CD4-positive, alpha-beta memory T cell (primary cell): Measurements from ENCODE around the gene PIK3R4. TPM values are rescaled to one million over a fixed set of nuclear protein-coding genes. Genes with fewer than 3 reads are reported as not detected.

Experiments used
- CTCF ChIA-PET: fragments of 350-600 bp; sonication (Branson Sonifier 250); formaldehyde crosslinking; loops from one replicate; lab custom pipeline; 2021; ENCODE audit warnings: inconsistent platforms; ENCODE audit not compliant: partially characterized antibody; lab: Charles Lee
- POLR2A ChIA-PET: fragments of 350-600 bp; sonication (Branson Sonifier 250); formaldehyde crosslinking; loops from one replicate; lab custom pipeline; 2021; ENCODE audit not compliant: partially characterized antibody; lab: Charles Lee
- DNase-seq, 5 donors: peaks; one replicate each; pipeline versions ENCODE4 v3.0.0 to v3.0.0-alpha.2; 2020 to 2022; ENCODE audit warnings: mixed read lengths in 1 of 5
- H3K27ac ChIP-seq: one replicate; pipeline ENCODE4 v1.7.0; 2013; ENCODE audit warnings: low read depth, low read length
- H3K27me3 ChIP-seq: 2 replicates; pipeline ENCODE4 v1.7.0; 2013; ENCODE audit warnings: mild to moderate bottlenecking, low read length, moderate library complexity; ENCODE audit not compliant: insufficient read depth
- H3K36me3 ChIP-seq: 2 replicates; pipeline ENCODE4 v1.7.0; 2013; ENCODE audit warnings: mild to moderate bottlenecking, low read length, moderate library complexity; ENCODE audit not compliant: insufficient read depth
- H3K4me1 ChIP-seq: 2 replicates; pipeline ENCODE4 v1.7.0; 2013; ENCODE audit warnings: mild to moderate bottlenecking, low read length, moderate library complexity; ENCODE audit not compliant: insufficient read depth
- H3K4me3 ChIP-seq, 2 donors: one replicate each; pipeline ENCODE4 v1.7.0; 2013; ENCODE audit warnings: low read length in 2 of 2, mild to moderate bottlenecking in 1 of 2
- H3K9me3 ChIP-seq, 2 donors: one replicate each; pipeline ENCODE4 v1.7.0; 2013; ENCODE audit warnings: low read length in 2 of 2, control low read depth in 1 of 2; ENCODE audit not compliant: control insufficient read depth in 1 of 2
- H3K27ac Mint-ChIP-seq, 7 donors: one replicate each; pipeline ENCODE4 v1.8.0; 2020 to 2021; ENCODE audit warnings: mixed read lengths in 7 of 7, mild to moderate bottlenecking in 6 of 7, inconsistent platforms in 3 of 7, moderate library complexity in 3 of 7
- H3K27me3 Mint-ChIP-seq, 2 donors: one replicate each; pipeline ENCODE4 v1.8.0; 2020 to 2021; ENCODE audit warnings: mixed read lengths in 2 of 2
- H3K36me3 Mint-ChIP-seq, 2 donors: one replicate each; pipeline ENCODE4 v1.8.0; 2020 to 2021; ENCODE audit warnings: mixed read lengths in 2 of 2, inconsistent platforms in 1 of 2, mild to moderate bottlenecking in 1 of 2
- H3K4me1 Mint-ChIP-seq, 4 donors: one replicate each; pipeline ENCODE4 v1.8.0; 2020 to 2021; ENCODE audit warnings: mixed read lengths in 4 of 4, mild to moderate bottlenecking in 1 of 4
- H3K4me3 Mint-ChIP-seq, 8 donors: one replicate each; pipeline ENCODE4 v1.8.0; 2020 to 2021; ENCODE audit warnings: mixed read lengths in 8 of 8, mild to moderate bottlenecking in 7 of 8, moderate library complexity in 6 of 8, inconsistent platforms in 3 of 8
- H3K9me3 Mint-ChIP-seq, 8 donors: one replicate each; pipeline ENCODE4 v1.8.0; 2020 to 2021; ENCODE audit warnings: mixed read lengths in 8 of 8, mild to moderate bottlenecking in 5 of 8, inconsistent platforms in 3 of 8, moderate library complexity in 1 of 8
- intact Hi-C: fragments of 100-400 bp; cut with micrococcal nuclease; formaldehyde crosslinking; loops from one replicate; pipeline ENCODE4 v1.15.1; 2023
- polyA plus RNA-seq, 2 donors: library from polyadenylated mRNA; unstranded; fragments of 300-500 nt; fragmentation: Illumina TruSeq; gene quantifications; one replicate each; pipeline ENCODE4 v1.2.3, GENCODE V29; 2021
- total RNA-seq, 2 experiments: library from RNA; stranded (reverse); gene quantifications; one replicate each; pipeline ENCODE4 v1.2.3, GENCODE V29; 2021

PIK3R4 gene
- total and polyA plus RNA-seq, 4 experiments from 2014 or later: 18.7 to 33.2 (median 31.0) TPM

DNA sequence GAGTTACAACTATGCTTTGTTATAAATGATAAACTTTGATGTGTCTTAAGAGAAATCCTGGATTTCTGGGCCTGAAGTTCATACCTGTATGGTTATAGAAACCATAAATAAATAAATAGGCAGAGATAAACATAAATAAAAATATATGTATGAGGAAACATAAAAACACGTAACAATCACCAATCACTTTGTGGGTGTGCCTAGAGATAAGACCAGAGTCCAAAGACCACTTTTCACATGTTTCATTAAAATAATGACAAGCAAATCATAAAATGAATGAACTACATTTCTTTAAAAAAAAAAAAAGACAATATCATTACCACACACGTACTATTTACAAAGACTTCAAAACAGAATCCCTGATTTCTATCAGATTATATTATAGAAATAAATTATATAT, 14.1 kb downstream of the PIK3R4 start:
- Histone ChIP-seq H3K27ac (no peak overlapping the region), H3K4me1 (no peaks in the 10 kb centered on the region), H3K36me3 (peaks cover 6% of the 10 kb centered on the region), H3K4me3 (no peak overlapping the region), H3K9me3 (no peaks in the 10 kb centered on the region), H3K27me3 (no peaks in the 10 kb centered on the region)
- H3K27ac Mint-ChIP-seq: no peak overlapping the region
- H3K4me3 Mint-ChIP-seq: no peak overlapping the region
- ChIA-PET CTCF (interaction anchor here (1.0 kb wide), 1 partner anchor 14 kb away, joined by 3 read pairs; the partner anchor contains the start of gene PIK3R4), POLR2A (no interaction called here)
- intact Hi-C loops: no loop called here
- H3K9me3 Mint-ChIP-seq: peaks cover 0 to 1% (median 0%) of the 10 kb centered on the region in 8 donors
- H3K27me3 Mint-ChIP-seq: no peaks in the 10 kb centered on the region
- H3K4me1 Mint-ChIP-seq: peaks cover 6 to 13% (median 11%) of the 10 kb centered on the region in 4 donors
- DNase-seq: no peak
- H3K36me3 Mint-ChIP-seq: peaks cover 44 to 50% of the 10 kb centered on the region in 2 donors

DNA sequence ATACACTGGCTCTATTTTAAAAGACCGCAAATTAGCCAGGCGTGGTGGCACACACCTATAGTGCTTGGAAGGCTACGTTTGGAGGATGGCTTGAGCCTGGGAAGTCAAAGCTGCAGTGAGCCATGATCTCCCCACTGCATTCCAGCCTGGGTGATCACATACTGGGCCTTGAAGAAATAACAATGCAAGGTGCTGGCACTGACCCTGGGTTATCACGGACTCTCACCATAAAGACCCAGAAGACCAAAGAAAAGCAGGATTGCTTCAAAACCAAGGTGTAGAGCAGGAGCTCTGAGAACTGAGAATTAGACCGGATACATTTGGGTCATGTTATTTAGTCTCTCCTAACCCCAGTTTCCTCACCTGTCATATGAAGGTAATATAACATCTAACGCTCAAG, 14.8 kb downstream of the PIK3R4 start:
- Mint-ChIP-seq H3K9me3 (peaks cover 0 to 1% (median 0%) of the 10 kb centered on the region in 8 donors), H3K27ac (peak overlapping the region in 1 of 7 donors; percentile 1), H3K4me3 (no peak overlapping the region), H3K27me3 (no peaks in the 10 kb centered on the region), H3K36me3 (peaks cover 39 to 52% of the 10 kb centered on the region in 2 donors), H3K4me1 (peaks cover 2 to 10% (median 9%) of the 10 kb centered on the region in 4 donors)
- DNase-seq: no peak
- ChIA-PET POLR2A (no interaction called here), CTCF (interaction anchor here (1.0 kb wide), 1 partner anchor 15 kb away, joined by 3 read pairs; the partner anchor contains the start of gene PIK3R4)
- H3K27me3 ChIP-seq: no peaks in the 10 kb centered on the region
- H3K27ac ChIP-seq: no peak overlapping the region
- peaks cover 6% of the 10 kb centered on the region for H3K36me3 ChIP-seq
- H3K4me3 ChIP-seq: no peak overlapping the region
- no peaks in the 10 kb centered on the region for H3K9me3 ChIP-seq
- H3K4me1 ChIP-seq: no peaks in the 10 kb centered on the region
- intact Hi-C loops: no loop called here

DNA sequence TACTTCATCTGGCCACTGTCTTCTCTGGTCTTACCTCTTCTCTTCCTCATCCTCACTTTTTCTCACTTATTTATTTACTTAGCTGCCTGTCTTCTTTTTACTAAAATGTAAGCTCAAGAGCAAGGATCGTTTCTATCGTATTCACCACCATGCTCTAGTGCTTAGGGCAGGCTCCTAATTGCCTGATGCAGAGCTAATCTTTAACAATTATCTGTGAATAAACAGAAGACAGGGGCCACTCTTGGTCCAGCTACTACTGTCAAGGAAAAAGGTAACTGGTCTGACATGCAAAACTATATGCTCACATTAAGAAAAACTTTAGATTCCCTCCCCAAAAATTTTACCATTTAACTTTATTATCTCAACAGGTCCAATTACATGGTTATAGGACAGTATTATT, 17.5 kb downstream of the PIK3R4 start:
- peak overlapping the region in 5 of 7 donors; percentile 22 to 86 (median 70) for H3K27ac Mint-ChIP-seq
- Histone ChIP-seq H3K4me1 (no peaks in the 10 kb centered on the region), H3K27me3 (no peaks in the 10 kb centered on the region), H3K27ac (no peak overlapping the region), H3K36me3 (peaks cover 6% of the 10 kb centered on the region), H3K9me3 (no peaks in the 10 kb centered on the region), H3K4me3 (no peak overlapping the region)
- ChIA-PET CTCF (interaction anchor here (1.2 kb wide), 1 partner anchor 31 kb away, joined by 7 read pairs; no protein-coding TSS in a partner anchor), POLR2A (no interaction called here)
- H3K27me3 Mint-ChIP-seq: no peaks in the 10 kb centered on the region
- H3K4me1 Mint-ChIP-seq: peaks cover 0 to 6% (median 5%) of the 10 kb centered on the region in 4 donors
- H3K4me3 Mint-ChIP-seq: no peak overlapping the region
- H3K9me3 Mint-ChIP-seq: no peaks in the 10 kb centered on the region
- intact Hi-C loops: no loop called here
- H3K36me3 Mint-ChIP-seq: peaks cover 30 to 36% of the 10 kb centered on the region in 2 donors
- no peak for DNase-seq

DNA sequence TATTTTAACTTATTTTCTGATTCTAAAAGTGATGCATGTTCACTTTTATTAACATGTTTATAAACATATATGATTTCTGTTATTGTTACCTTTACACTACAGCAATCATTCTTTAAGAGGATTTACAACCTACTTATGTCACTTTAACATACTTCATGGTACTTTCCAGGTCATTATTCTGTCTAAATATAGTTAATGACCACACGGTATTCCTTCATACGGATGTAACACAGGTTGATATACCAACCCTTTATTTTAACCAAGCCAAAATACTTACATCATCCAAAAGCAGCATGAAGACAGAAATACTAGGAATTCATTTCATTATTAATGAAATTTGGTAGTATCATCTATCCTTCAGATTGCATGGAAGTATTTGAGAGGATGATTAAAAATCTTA, 18.6 kb downstream of the PIK3R4 start:
- Histone ChIP-seq H3K4me3 (no peak overlapping the region), H3K27ac (no peak overlapping the region), H3K4me1 (no peaks in the 10 kb centered on the region), H3K27me3 (no peaks in the 10 kb centered on the region), H3K36me3 (peaks cover 5% of the 10 kb centered on the region), H3K9me3 (no peaks in the 10 kb centered on the region)
- no peaks in the 10 kb centered on the region for H3K27me3 Mint-ChIP-seq
- H3K27ac Mint-ChIP-seq: peak overlapping the region in 1 of 7 donors; percentile 78
- H3K4me3 Mint-ChIP-seq: no peak overlapping the region
- intact Hi-C loops: no loop called here
- no peak for DNase-seq
- no peaks in the 10 kb centered on the region for H3K9me3 Mint-ChIP-seq
- CTCF ChIA-PET: no interaction called here
- peaks cover 0 to 8% (median 5%) of the 10 kb centered on the region in 4 donors for H3K4me1 Mint-ChIP-seq
- POLR2A ChIA-PET: no interaction called here
- H3K36me3 Mint-ChIP-seq: peaks cover 31% of the 10 kb centered on the region in 2 donors

DNA sequence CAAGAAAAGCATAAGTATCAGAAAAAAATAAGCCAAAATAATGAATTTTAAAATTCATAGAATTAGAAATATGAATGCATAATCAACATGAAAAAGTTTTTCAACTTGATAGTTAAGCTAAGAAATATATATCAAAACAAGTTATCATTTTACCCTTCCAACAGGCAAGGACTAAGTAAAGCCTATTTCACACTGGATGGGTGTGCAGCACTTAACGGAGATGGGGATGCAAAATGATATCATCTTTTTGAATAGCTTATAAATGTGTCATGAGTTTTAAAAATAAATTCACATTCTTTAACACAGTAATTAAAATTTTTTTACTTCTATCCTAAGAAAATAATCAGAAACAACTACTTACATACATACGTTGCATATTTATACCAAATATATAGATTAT, 20.9 kb downstream of the PIK3R4 start:
- H3K4me1 ChIP-seq: no peaks in the 10 kb centered on the region
- POLR2A ChIA-PET: no interaction called here

DNA sequence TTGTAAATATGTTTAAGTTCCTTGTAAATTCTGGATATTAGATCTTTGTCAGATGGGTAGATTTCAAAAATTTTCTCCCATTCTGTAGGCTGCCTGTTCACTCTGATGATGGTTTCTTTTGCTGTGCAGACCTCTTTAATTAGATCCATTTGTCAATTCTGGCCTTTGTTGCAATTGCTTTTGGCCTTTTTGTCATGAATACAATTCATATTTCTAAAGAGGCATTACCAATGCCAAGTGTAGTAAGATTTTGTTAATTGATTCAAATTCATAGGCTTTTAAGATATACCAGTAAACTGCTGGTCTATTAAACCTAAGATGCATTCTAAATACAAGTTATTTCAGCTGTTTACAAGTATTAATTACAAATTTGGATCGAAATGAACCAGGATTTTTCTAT, 31.0 kb downstream of the PIK3R4 start:
- Histone ChIP-seq H3K4me3 (no peak overlapping the region), H3K36me3 (peaks cover 12% of the 10 kb centered on the region), H3K9me3 (no peaks in the 10 kb centered on the region), H3K27ac (no peak overlapping the region), H3K27me3 (no peaks in the 10 kb centered on the region), H3K4me1 (no peaks in the 10 kb centered on the region)
- POLR2A ChIA-PET: no interaction called here
- Mint-ChIP-seq H3K9me3 (peaks cover 0 to 3% (median 0%) of the 10 kb centered on the region in 8 donors), H3K4me3 (no peak overlapping the region), H3K27ac (no peak overlapping the region), H3K27me3 (no peaks in the 10 kb centered on the region), H3K36me3 (peaks cover 56 to 66% of the 10 kb centered on the region in 2 donors), H3K4me1 (peaks cover 0 to 9% (median 2%) of the 10 kb centered on the region in 4 donors)
- no peak for DNase-seq
- intact Hi-C loops: no loop called here
- CTCF ChIA-PET: no interaction called here

More for the DNA sequence above, 20.9 kb downstream of the PIK3R4 start:
- DNase-seq: no peak
- Mint-ChIP-seq H3K4me1 (peaks cover 0 to 6% (median under 1%) of the 10 kb centered on the region in 4 donors), H3K36me3 (peaks cover 26 to 28% of the 10 kb centered on the region in 2 donors), H3K4me3 (no peak overlapping the region), H3K9me3 (no peaks in the 10 kb centered on the region), H3K27me3 (no peaks in the 10 kb centered on the region), H3K27ac (no peak overlapping the region)
- Histone ChIP-seq H3K36me3 (peaks cover 6% of the 10 kb centered on the region), H3K27ac (no peak overlapping the region), H3K4me3 (no peak overlapping the region), H3K9me3 (no peaks in the 10 kb centered on the region), H3K27me3 (no peaks in the 10 kb centered on the region)
- intact Hi-C loops: no loop called here
- CTCF ChIA-PET: interaction anchor here (1.0 kb wide), 1 partner anchor 15 kb away, joined by 3 read pairs; no protein-coding TSS in a partner anchor

GRCh38 chr3:130712718-130713423, 33.8 kb downstream of the PIK3R4 start:
- Histone ChIP-seq H3K4me3 (no peak overlapping the region), H3K4me1 (no peaks in the 10 kb centered on the region), H3K36me3 (peaks cover 9% of the 10 kb centered on the region), H3K27ac (no peak overlapping the region), H3K9me3 (no peaks in the 10 kb centered on the region), H3K27me3 (no peaks in the 10 kb centered on the region)
- DNase-seq: no peak
- Mint-ChIP-seq H3K4me1 (peaks cover 0 to 9% (median 2%) of the 10 kb centered on the region in 4 donors), H3K4me3 (no peak overlapping the region), H3K27ac (peak overlapping the region in 1 of 7 donors; percentile 53), H3K9me3 (peaks cover 0 to 3% (median 0%) of the 10 kb centered on the region in 8 donors), H3K27me3 (no peaks in the 10 kb centered on the region), H3K36me3 (peaks cover 59 to 62% of the 10 kb centered on the region in 2 donors)
- intact Hi-C loops: no loop called here
- CTCF ChIA-PET: interaction anchor here (1.4 kb wide), 1 partner anchor 14 kb away, joined by 3 read pairs; no protein-coding TSS in a partner anchor
- POLR2A ChIA-PET: no interaction called here
